HG02938 (cell line): ENCODE results near the gene VIPR2.
"Not testable (repeated sequence)": the region's sequence is repeated elsewhere in the genome, so short reads cannot be mapped to it uniquely, and the experiment has no call there.

ENCODE experiments used
- ATAC-seq: cut with Tn5 transposase; IDR thresholded peaks from one replicate; pipeline ENCODE4 v1.9.1; 2021; ENCODE audit warnings: mild to moderate bottlenecking, moderate library complexity; ENCODE audit not compliant: unreplicated experiment

The VIPR2 gene

DNA sequence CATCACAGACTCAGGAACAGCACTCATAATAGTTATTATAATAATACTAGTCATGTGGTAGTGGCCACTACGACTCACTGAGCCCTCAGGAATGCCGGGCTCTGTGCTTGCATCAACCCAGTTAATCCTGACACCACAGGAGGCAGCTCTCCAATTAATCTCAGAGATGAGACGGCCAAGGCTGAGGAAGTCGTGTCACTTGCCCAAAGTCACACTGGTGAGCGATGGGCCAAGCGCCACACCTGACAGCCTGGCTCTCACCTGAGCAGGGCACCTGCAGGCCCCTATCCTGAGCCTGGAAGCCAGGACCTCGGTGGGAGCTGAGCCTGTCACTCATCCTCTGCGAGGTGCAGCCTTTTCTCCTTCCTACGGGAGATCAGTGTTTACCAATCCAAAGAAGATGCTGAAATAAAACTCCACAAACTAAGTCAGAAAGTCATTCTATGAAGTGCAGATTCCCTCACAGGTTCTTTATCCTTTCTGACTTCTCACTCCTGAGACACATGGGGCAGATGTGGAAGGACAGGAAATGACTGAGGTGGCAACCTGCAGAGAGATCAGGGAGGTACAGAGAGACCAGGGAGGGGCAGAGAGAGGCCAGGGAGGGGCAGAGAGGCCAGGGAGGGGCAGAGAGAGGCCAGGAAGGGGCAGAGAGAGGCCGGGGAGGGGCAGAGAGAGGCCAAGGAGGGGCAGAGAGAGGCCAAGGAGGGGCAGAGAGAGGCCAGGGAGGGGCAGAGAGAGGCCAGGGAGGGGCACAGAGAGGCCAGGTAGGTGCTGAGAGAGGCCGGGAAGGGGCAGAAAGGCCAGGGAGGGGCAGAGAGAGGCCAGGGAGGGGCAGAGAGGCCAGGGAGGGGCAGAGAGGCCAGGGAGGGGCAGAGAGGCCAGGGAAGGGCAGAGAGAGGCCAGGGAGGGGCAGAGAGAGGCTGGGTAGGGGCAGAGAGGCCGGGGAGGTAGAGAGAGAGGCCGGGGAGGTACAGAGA lies 38.5 kb downstream of the VIPR2 start:
- no peak for ATAC-seq

DNA sequence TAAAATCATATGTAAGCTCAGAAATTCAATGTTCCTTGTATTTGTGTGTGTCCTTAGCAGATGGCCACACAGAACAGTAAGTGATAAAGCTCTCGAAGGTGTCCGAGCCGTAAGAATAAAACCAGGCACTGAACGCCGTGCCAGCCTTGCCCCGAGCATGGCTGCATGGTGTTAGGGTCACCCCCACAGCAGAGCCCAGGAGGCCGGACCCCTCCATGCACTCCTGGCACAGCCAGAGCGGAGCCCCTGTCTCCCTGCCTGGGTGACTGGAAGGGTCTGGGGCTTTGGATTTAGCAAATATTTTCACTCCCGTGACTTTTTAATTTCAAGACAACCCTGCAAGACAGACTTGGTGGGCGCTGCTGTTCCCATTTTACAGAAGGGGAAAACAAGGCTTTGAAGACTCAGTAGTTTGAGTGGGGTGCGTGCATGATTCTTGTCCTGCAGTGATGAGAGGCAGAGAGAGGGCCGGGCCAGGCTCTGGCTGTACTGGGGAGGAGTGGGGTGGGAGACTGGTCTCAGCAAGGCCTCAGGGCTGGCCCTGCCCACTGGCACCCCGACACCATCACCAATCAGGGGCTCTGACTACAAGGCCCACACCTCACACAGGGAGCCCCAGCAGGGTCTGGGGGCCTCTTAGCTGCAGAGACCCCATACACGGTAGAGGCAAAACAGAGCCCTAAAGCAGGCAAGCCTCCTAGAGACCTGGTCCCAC lies 39.4 kb downstream of the VIPR2 start:
- no peak for ATAC-seq

DNA sequence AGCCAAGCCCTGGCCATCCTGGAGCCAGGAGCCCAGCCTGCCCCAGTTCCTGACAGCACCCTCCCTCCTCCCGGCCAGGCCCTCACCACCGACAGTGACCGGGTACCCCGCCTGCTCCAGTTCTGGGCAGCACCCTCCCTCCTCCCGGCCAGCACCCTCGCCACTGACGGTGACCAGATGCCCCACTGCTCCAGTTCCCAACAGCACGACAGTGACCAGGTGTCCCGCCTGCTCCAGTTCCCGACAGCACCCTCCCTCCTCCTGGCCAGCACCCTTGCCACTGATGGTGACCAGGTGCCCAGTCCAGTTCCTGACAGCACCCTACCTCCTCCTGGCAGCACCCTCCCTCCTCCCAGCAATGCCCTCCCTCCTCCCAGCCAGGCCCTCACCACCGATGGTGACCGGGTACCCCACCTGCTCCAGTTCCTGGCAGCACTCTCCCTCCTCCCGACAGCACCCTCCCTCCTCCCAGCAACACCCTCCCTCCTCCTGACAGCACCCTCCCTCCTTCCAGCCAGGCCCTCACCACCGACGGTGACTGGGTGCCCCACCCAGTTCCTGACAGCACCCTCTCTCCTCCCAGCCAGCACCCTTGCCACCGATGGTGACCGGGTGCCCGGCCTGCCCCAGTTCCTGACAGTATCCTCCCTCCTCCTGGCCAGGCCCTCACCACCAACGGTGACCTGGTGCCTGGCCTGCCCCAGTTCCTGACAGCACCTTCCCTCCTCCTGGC lies 40.3 kb downstream of the VIPR2 start:
- no peak for ATAC-seq

DNA sequence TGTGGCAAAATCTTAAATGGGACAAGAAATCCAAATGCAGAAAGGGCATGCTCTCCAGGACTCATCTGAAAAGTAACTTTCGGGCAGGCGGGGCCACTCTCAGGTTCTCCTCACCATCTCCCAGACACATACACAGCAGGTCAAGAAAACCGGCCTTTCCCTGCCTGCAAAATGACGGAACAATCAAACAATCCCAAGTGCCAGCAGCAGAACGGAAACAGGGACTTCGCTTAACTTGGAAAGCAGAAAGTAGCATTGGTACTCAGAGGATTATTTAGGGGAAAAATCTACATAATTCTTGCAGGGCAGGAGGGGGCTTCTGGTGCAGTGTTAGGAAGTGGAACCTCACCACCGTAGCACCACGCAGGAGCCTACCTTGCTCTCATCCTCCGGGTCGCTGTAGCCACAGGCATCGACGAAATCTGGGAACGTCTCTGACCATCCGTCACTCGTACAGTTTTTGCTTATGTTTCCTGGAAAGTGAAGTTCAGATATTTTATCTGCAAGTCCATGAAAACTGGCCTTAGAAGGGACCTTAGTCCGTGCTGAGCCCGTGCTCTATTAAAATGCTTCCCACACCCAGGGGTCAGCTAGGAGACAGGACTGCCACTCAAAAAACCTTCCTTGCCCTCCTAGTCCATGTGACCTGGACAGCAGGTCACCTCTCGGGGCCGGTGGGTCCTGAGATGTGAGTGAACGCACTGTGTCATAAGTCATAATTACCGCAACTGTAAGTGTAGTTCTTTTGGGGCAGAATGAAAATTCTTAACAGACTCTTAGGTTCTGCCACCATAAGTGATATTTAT lies 41.1 kb downstream of the VIPR2 start:
- no peak for ATAC-seq

DNA sequence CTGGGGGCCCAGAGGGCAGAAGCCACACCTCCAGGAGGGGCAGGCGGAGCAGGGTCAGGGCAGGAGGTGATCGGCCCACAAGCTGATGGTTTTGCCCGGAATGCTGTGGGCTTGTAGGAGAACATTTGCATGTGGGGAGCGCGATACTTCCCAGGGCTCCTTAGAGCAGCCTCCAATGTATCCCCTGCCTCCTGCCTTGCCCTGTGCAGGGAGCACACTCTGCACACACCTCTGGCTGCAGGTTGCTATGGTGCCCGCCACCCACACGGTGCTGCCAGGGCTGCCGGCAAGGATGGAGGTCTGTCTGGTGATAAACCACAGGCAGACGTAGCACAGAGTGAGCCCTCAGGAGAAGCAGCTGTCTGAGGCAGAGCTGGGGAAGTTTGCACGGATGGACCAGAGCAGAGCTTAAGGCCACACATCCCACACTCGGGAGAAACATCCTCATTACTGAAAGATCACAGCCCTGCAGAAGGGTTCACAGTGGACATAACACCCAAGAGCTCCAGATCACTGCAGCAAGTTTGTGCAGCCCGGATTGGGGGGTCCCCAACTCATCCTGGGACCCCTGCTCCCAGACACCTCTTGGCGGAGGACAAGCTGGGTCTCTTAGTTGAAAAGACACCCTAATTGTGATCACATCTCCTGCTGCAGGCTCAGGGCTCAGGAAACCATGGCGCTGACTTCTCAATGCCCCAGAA lies 41.8 kb downstream of the VIPR2 start:
- no peak for ATAC-seq

DNA sequence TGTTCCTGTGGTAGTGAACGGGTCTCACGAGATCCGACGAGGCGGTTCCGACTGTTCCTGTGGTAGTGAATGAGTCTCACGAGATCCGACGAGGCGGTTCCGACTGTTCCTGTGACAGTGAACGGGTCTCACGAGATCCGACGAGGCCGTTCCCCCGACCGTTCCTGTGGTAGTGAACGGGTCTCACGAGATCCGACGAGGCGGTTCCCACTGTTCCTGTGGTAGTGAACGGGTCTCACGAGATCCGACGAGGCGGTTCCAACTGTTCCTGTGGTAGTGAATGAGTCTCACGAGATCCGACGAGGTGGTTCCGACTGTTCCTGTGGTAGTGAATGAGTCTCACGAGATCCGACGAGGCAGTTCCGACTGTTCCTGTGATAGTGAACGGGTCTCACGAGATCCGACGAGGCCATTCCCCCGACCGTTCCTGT lies 43.0 kb downstream of the VIPR2 start:
- ATAC-seq: not testable (repeated sequence)

DNA sequence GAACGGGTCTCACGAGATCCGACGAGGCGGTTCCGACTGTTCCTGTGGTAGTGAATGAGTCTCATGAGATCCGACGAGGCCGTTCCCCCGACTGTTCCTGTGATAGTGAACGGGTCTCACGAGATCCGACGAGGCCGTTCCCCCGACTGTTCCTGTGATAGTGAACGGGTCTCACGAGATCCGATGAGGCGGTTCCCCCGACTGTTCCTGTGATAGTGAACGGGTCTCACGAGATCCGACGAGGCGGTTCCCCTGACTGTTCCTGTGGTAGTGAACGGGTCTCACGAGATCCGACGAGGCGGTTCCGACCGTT lies 43.6 kb downstream of the VIPR2 start:
- not testable (repeated sequence) for ATAC-seq

DNA sequence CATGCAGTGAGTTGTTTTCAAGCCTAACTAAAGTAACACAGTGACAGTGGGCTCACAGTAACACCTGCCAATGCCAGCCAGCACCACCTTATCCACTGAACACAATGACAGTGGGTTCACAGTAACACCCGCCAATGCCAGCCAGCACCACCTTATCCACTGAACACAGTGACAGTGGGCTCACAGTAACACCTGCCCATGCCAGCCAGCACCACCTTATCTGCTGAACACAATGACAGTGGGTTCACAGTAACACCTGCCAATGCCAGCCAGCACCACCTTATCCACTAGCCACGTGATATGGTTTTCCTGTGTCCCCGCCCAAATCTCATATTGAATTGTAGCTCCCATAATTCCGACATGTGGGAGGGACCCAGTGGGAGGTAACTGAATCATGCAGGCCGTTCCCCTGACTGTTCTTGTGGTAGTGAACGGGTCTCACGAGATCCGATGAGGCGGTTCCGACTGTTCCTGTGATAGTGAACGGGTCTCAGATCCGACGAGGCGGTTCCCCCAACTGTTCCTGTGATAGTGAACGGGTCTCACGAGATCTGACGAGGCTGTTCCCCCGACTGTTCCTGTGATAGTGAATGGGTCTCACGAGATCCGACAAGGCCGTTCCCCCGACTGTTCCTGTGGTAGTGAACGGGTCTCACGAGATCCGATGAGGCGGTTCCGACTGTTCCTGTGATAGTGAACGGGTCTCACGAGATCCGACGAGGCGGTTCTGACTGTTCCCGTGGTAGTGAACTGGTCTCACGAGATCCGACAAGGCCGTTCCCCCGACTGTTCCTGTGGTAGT lies 44.2 kb downstream of the VIPR2 start:
- ATAC-seq: not testable (repeated sequence)

DNA sequence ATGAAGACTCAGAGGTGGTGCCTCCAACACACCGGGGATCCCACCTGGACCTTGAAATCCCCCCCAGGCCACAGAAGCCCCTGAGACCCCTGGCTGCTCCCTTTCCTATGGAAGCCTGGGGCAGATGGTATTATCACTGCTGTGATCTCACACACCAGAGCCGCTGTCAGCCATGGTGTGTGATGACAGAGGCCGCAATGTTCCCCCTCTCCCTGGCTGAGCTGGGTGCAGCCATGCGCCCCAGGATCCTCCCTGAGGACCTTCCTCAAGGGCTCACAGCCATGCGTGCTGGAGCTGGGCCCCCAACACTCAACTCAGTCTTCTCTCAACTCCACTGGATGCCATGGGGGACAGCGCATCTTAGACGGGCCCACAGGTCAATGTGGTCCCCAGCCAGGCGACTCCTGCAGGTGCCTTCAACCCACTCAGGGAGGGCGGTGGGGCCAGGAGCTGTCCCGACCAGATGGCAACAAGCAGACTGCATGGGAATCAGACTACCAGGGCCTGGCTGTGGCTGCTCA lies 44.9 kb downstream of the VIPR2 start:
- no peak for ATAC-seq

DNA sequence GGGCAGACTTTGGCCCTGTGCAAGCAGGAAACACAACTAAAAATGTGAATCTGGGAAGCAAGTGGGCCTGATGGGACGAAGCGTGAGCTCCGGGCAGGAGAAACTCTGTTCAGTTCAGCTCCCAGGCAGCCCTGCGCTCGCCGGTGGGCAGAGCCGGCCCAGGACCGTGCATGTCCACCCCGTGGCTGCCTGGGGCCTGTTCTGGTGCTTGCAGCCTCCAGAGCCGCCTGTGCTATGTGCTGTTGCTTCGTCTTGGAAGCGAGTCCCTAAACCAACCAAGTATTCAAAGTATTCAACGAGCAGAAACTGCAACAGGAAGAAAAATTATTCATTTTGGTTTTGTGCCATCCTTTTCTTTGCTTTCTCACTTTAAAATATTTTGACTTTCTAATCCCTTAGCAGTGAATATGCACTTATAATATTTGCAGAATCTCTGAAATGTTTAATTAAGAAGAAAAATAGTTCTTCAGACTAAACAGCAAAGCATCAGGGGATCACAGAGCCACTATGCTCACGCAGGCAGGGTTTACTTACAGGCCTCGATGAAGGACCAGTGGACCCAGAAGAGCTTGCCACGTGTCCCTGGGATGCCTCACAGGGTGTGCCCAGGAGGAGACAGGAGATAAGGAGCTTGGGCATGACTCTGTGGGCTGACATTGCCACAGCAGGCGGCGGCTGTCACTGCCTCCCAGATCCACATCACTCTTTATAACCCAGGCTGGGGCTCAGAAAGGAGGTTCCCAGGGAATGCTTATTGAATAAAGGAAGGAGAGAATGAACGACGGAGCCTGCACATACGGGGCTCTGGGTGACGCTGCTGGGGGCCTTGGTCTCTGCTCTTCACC lies 45.6 kb downstream of the VIPR2 start:
- no peak for ATAC-seq

DNA sequence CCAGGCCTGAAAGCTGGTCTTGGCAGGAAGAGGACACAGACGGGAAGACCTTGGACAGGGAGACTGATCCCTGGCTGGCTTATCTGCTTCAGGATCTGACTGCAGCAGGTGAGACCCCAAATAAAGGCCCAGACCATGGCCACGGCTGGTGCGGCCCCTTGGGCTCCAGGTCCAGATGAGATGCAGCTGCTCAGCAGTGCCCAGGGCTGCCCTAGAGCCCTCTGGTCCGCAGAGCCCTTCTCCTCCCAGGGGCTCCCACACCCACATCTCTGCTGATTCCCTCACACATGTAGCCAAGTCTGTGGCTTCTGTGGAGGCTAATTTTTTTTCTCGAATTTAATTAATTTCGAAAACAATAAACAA lies 46.3 kb downstream of the VIPR2 start:
- no peak for ATAC-seq

DNA sequence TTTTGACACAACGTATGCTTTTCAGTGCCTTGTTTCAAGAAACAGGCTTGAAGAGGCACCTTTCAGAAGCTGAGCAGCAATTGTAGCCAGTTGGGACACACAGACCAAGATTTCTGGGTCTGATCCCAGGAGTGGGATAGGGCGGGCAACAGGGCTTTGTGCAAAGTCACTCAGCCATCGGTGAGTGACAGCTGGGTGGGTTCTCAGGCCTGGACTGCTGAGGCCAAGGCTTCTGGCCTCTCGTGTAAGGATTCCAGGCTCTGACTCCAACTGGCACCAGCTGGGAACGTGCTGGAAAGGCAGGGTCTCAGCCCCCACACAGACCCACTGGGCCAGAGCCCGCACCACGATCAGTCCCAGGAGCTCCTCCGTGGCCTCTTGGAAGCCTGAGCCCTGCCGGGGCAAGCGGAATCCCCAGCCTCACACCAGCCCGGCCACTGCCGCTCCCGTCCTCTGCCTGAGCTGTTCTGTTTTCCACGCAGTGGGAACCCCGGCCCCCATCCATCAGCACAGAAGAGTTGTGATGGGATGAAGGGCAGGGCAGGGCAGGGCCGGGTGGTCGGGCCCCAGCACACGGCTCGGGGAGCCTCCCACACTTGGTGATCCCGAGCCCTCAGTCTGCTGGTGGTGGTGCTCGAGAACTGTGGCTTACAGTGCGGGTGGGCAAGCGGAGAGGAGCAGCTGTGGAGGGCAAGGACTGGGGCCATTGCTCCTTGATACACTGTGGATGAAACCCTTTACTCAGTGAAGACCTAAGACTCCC lies 46.8 kb downstream of the VIPR2 start:
- no peak for ATAC-seq

DNA sequence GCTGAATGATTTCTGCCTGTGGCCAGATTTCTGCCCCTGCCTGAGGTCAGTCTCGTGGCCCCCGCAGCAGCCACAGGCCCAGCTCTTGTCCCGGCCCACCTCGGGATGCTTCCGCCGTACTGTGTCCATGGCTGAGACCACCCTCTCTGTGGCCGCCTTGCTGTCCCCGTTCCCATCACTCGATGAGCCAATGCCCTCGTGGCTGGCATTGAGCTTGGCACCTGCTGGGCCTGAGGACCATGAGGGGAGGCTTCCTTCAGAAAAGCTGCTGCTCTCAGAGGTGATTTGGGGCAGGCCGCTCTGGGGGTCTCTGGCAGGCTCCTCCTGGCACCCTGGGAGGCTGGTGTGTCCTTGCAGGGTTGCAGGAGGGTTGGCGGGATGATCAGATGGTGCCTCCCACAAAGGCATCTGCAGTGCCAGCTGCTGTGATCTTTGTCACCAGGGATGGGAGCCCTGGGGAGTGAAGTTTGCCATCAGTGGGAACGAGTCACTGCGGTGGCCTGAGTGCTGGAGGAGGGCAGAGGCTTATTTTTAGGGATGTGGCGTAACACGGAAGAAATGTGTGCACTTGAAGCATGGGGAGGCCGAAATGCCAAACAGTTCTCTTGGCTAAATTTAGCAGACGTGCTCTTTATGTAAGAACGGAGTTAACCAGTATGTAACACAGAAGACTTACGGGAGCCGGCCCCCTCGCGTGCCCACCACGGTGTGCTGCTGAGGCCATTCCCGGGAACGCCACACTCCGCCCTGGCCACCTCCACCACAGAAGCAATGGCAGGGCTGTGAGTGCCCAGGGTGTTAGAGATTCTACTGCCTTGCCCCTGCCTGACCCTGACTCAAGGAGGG lies 47.7 kb downstream of the VIPR2 start:
- no peak for ATAC-seq

DNA sequence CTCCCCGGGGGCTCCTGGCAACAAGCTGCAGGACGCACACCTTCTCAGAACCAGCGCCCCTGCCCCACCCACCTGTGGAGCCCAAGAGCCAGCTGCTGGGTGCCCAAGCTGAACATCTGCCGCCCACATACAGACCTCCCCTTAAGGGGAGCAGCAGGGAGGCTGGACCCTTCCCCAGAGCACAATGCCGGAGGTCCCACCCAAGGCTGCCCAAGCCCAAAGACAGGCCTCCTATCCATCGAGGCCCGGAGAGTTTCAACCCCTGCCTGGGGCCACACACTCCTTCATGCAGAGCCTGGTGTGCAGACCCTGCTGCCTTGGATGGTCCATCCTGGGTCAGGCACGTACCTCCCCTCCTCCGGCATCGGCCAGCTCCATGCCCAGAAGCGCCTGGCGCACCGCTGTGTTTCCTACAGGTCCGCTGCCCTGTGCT lies 48.7 kb downstream of the VIPR2 start:
- no peak for ATAC-seq

DNA sequence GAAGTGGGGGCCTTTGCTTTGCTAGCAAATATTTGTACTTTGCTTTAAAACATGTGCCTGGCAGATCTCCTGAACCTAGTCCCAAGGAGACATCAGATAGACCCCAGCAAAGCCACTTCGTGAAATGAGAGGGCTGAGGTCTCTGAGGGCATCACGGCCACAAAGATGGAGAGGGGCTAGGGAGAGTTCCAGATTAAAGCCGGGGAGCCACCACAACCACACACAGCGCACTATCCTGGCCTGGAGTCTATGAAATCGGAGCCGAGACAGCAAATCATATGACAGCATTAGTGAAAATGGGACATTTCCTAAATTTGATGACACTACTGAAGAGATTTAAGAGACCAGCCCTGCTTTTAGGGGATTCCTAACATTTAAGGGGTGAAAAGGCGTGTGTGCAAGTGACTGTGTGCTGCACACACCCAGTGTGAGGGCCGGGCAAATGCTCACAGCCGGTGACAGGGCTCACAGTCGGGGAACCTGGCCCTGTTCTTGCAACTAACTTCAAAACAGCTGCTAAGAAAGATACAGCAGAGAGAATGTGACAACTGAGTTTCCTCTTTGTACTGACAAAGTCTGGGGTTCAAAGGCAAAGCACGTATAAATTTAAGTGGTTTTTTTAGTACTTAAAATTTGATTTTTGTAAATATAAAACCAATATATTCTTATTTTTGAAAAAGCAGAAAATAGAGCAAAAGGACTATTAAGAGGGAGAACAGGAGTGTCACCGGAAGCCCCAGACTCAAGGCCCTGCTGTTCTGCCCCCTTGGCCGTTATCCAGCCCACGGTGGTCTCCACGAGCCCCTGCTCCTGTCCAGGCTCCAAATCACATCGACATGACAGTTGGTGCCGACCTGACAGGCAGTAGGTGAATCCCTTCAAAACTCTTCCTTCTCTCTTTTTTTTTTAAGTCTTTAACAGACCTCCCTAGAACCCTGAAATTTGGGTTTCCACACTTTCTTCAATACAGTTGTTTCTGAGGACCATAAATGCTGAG lies 49.5 kb downstream of the VIPR2 start:
- no peak for ATAC-seq
